GM12892 (cell line): Measurements from ENCODE around the gene KIRREL1.

Source experiments
- DNase-seq: peaks from one replicate; pipeline ENCODE4 v3.0.0; 2011; ENCODE audit not compliant: insufficient read length
- FAIRE-seq: peaks from 2 replicates; lab custom pipeline; 2011; peaks lifted over from hg19 to GRCh38; lab: Jason Lieb, UNC
- POLR2A ChIP-seq: IDR thresholded peaks from 2 replicates; pipeline ENCODE4 v1.6.1; 2011; ENCODE audit warnings: low read depth, low read length, control low read depth
- POLR2AphosphoS5 ChIP-seq: IDR thresholded peaks from 2 replicates; pipeline ENCODE4 v1.6.1; 2011; ENCODE audit warnings: low read depth, low read length, control low read depth
- TAF1 ChIP-seq: IDR thresholded peaks from 2 replicates; pipeline ENCODE4 v1.6.1; 2011; ENCODE audit warnings: low read depth, mild to moderate bottlenecking, control low read depth, low read length, borderline replicate concordance

Gene KIRREL1

DNA sequence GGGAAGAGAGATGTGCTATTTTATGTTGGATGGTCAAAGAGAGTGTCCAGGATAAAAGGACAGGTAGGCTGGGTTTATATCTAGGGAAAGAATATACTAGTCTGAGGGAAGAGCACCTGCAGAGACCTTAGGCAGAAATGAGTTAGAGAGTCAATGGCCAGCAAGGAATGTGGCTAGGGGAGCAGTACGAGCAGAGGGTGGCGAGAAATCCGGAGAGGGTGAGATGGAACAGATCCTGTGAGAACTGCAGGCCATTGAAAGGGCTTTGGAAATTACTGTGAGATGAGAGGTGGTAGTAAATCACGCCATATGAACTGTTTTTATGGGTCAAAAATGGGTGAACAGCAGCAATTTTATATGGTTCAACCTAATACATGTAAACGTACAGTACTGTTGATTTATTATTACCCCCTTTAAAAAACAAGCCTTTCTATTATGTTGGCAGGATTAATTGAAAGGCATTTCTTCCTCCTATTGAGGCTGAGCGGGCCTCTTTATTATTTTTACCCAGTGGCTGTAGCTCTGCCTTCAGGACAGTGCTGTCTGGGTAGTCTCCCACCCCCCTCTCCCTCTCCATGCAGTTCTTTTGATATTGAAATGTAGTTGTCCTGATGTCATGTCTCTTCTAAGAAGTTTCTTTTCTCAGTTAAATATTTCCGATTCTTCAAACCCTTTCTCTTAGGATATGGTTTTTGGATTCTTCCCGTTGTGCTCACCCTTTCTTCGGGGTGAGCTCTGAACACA lies 112.1 kb downstream of the KIRREL1 start:
- FAIRE-seq (no peak), DNase-seq (no peak)
- no peak for TF ChIP-seq TAF1
- no peak for TF ChIP-seq POLR2AphosphoS5
- no peak for TF ChIP-seq POLR2A

DNA sequence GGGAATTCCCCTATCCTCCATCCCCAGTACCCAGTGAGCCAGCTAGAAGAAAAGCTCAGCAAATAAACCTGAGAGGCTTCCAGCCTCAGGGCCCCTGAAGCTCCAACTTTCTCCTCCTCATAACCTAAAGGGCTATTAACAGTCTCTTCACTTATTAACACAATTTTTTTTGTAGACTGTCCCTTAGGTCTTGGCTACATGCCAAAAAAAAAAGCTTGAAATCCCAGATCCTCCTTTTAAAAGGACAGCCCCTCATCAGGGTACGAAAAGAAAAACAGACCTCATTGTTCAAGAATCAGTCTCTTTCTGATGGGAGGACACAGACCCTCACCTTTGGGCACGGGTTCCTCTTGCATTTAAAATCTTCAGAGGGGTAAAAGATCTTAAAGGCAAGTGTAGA lies 114.5 kb downstream of the KIRREL1 start:
- no peak for TF ChIP-seq TAF1
- TF ChIP-seq POLR2A, result no peak
- no peak for TF ChIP-seq POLR2AphosphoS5
- FAIRE-seq, result no peak

GRCh38 chr1:158112994-158113758 lies 119.7 kb downstream of the KIRREL1 start:
- TF ChIP-seq POLR2AphosphoS5, result no peak
- TF ChIP-seq TAF1, result no peak
- no peak for TF ChIP-seq POLR2A
- DNase-seq (no peak), FAIRE-seq (no peak)

More for the DNA sequence above, 114.5 kb downstream of the KIRREL1 start:
- no peak for DNase-seq

- FAIRE-seq (no peak), DNase-seq (no peak)
- TF ChIP-seq POLR2A (no peak), POLR2AphosphoS5 (no peak), TAF1 (no peak)
Observed at GRCh38 chr1:158113759-158114127, 120.3 kb downstream of the KIRREL1 start.

- FAIRE-seq (no peak), DNase-seq (no peak)
- TF ChIP-seq POLR2A (no peak), POLR2AphosphoS5 (no peak), TAF1 (no peak)
Observed at GRCh38 chr1:158115126-158115525, 121.7 kb downstream of the KIRREL1 start.

DNA sequence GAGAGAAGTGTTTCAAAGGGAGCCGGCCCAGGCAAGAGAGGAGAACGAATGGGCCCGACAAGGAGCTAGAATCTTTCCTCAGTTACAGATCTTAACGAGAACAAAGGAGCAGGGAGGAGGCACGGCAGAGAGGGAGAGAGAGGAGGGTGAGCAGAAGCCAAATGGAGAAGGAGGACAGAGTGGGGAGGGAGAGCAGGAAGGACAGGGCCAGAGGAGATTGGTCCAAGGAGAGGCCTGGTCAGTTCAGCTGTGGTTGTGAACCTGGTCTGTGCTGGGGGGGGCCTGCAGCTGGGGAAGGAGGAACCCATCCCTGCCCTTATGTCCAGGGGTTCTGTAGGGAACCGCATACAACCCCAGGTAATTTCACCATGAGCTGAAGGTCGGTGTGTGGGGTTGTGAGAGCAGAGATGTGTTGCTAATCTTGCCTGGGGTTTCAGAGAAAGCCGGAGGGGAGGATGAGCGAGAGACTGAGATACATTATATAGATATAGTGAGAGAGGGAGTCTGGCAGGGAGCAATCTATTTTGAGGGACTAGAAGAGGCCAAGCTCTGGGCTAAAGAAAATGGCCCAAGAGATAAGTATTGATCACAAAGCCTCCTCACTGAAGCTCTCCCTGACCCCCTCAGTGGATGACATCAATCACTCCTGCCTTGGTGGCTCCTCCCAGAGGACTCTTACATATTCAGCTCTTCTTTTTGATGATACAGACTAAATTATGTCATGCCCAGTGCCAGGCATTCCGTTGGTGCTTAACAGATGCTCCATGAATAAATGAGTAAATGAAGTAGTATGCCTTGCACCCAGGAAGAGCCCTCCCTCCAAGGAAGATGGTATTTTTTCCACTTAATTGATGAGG lies 123.1 kb downstream of the KIRREL1 start:
- no peak for TF ChIP-seq POLR2A
- no peak for TF ChIP-seq TAF1
- TF ChIP-seq POLR2AphosphoS5, result no peak
- DNase-seq, result no peak
- FAIRE-seq, result no peak

DNA sequence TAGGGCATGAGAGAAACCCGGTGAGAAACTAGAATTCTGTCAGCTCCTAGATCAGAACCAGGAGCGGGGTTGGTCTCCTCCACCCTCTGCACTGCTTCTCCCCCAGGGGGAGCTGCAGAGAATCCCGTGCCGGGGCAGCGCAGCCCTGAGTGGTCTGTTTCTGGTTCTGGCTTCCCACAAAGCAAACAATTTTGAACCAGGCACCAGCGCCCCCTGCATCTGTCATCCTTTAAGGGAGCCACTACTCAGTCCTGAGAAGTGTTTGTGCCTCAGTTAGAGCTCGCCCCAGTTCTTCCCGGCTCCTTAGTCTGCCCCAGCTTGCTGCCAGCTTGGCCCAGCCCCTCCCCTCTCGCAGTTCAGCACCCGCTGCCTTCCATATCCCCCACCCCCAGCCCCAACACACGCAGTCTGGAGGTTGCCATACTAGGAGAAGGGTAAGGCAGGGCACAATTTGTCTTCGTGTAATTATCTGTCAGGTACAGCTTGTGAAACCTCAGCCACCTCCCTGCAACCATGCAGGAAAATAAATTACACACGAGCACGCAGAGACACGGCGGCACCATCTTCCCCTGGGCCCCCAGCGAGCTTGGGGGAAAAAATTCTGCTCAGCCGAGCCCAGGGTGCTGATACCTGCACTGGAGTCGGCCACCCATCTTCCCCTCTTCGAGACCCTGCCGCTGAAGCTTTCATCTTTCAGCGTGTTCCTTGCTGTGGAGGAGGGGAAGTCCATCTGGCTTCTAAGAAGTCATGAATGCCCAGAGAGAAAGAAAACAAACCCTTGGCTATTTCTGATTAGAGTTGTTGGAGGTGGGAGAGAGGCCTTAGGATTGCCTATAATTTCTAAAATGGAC lies 124.6 kb downstream of the KIRREL1 start:
- peak; percentile 47 for DNase-seq
- no peak for FAIRE-seq
- TF ChIP-seq TAF1, result no peak
- no peak for TF ChIP-seq POLR2AphosphoS5
- TF ChIP-seq POLR2A, result no peak

DNA sequence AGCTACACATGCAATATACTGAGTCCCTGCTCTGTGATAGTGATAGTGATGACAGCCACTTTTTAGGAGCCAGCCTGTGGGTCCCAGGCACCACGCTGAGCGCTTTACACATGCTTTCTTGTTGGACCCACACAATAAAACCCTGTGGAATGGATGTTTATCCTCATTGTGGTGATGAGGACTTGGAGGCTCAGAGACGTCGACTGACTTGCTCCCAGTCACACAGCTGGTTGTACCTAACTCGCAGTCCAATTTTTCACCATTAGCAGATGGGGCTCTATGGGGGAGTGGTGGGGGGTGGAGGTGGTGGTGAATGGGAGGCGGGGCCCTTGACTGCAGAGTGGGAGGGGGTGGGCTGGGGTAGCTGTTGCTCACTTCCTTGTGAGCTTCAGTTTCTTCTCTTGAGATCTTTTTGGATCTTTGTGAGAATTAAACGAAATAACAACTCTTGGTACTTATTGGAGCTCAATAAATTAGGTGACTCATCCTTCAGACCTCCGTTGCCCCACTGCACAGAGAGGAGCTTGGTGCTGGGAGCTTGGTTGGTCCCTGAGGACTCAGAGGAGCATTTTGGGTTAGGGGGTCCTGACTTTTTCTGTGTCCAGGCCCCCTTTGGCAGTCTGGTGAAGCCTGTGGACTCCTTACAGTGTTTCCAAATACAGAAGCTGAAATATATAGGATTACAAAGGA lies 125.4 kb downstream of the KIRREL1 start:
- FAIRE-seq, result no peak
- TF ChIP-seq POLR2A (no peak), POLR2AphosphoS5 (no peak), TAF1 (no peak)
- no peak for DNase-seq

DNA sequence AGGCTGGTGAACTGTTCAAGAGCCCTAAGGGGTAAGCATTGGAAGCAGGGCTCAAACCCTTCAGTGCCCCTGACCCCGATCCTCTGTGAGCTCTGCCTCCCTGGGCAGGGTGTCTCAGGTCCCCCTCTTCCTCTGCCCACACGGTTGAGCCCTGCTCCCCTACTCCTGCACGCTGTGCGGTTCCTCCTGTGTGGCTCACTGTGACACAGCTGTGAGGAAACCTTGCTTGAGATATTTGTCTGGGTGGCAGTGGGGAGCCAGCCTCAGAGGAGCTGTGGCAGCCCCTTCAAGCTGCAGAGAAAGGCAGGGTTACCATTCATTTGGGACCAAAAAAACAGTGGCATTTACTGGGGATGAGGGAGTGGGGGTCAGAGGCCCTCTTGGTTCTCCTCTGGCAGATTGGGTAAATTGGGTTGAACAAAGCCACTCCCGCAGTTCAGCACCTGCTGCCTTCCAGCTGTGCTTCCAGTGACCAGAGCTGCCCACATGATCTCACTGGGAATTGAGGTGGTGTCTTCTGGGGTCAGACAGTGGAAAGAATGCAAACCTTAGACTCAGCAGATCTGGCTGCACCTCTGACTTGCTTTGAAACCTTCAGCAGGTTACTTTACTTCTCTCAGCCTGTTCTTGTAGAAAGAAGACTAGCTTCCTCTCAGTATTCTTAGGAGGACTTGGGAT lies 126.7 kb downstream of the KIRREL1 start:
- FAIRE-seq, result no peak
- DNase-seq, result no peak

More for the DNA sequence above, 126.7 kb downstream of the KIRREL1 start:
- TF ChIP-seq TAF1 (no peak), POLR2A (no peak), POLR2AphosphoS5 (no peak)
